NB4 (cell line): ENCODE data around the gene ING3.

Experiments used
- CTCF ChIP-seq: IDR thresholded peaks from one replicate; pipeline ENCODE4 v1.5.1; 2012; ENCODE audit warnings: low read depth, low read length
- POLR2A ChIP-seq: IDR thresholded peaks from 2 replicates; pipeline ENCODE4 v1.6.1; 2011; ENCODE audit warnings: mild to moderate bottlenecking; ENCODE audit not compliant: insufficient read length; ENCODE audit errors: extremely low read depth

- TF ChIP-seq CTCF (no peak), POLR2A (no peak)
These were observed 69.8 kb downstream of the ING3 start for GRCh38 chr7:121020249-121020988.
